ENCODE data around the gene ARHGEF39.

ARHGEF39 gene

DNA sequence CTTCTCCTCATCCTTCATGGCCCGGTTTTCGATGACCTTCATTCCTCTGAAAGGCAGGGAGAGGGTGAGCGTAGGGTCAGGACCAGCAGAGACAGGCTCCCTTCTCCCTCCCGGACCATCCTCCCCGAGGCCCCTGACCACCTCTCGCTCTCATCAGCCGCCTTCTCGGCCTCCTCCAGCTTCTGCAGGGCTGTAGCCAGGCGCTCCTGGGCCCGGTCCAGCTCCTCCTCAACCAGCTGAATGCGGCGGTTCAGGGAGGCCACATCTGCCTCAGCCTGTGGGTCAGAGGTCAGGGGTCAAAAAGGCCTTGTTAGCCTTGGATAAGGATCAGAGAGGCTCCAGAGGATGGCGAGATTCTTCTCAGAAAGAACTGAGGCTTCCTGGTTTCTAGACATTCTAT is 20.5 kb upstream of the ARHGEF39 start:
- no peaks in the 10 kb centered on the region for H3K36me3 Mint-ChIP-seq
- H3K27ac Mint-ChIP-seq = no peak overlapping the region
- no peak overlapping the region for H3K4me3 Mint-ChIP-seq
- H3K4me1 Mint-ChIP-seq = peaks cover 18% of the 10 kb centered on the region
- H3K9me3 Mint-ChIP-seq = no peaks in the 10 kb centered on the region
- H3K27me3 Mint-ChIP-seq = no peaks in the 10 kb centered on the region

DNA sequence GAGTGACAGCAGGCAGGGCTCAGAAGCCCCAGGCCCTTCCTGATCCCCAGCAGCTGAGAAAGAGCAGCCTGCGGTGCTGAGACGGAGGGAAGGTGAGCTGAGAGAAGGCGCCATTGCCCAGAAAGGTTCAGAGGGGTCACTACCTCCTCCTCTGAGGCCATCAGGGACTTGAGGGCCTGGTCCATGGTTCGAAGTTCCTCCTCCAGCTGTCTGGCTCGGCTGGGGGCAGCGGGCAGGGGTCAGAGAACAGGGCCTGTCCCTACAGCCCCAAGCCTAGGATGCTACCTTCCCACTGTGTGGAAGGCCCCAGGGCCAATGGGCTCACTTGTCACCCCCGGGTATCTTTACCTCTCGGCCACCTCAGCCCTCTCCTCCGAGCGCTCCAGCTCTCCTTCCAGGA is 19.9 kb upstream of the ARHGEF39 start:
- no peaks in the 10 kb centered on the region for H3K36me3 Mint-ChIP-seq
- H3K27me3 Mint-ChIP-seq = no peaks in the 10 kb centered on the region
- peaks cover 18% of the 10 kb centered on the region for H3K4me1 Mint-ChIP-seq
- H3K27ac Mint-ChIP-seq = no peak overlapping the region
- H3K4me3 Mint-ChIP-seq = no peak overlapping the region
- no peaks in the 10 kb centered on the region for H3K9me3 Mint-ChIP-seq

DNA sequence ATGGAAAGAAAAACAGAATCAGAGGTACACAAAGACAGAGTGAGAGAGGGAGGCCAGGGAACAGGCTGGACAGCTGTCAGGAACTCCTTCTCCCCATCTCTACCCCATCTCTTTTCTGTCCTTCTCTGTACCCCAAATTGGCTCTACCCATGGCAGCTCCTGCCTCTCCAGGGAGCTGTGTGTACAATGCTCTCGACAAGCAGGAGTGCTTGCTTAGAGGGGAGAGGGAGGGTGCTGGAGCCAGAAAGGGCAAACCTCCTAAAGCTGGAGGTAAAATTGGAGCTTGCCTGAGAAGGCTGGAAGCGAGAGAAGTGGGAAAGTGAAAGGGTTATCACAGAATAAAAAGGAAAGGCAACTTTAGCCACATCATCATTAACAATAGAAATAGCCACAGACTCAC is 18.3 kb upstream of the ARHGEF39 start:
- H3K27ac Mint-ChIP-seq = no peak overlapping the region
- no peaks in the 10 kb centered on the region for H3K36me3 Mint-ChIP-seq
- no peaks in the 10 kb centered on the region for H3K9me3 Mint-ChIP-seq
- H3K4me3 Mint-ChIP-seq = no peak overlapping the region
- no peaks in the 10 kb centered on the region for H3K27me3 Mint-ChIP-seq
- peaks cover 9% of the 10 kb centered on the region for H3K4me1 Mint-ChIP-seq

DNA sequence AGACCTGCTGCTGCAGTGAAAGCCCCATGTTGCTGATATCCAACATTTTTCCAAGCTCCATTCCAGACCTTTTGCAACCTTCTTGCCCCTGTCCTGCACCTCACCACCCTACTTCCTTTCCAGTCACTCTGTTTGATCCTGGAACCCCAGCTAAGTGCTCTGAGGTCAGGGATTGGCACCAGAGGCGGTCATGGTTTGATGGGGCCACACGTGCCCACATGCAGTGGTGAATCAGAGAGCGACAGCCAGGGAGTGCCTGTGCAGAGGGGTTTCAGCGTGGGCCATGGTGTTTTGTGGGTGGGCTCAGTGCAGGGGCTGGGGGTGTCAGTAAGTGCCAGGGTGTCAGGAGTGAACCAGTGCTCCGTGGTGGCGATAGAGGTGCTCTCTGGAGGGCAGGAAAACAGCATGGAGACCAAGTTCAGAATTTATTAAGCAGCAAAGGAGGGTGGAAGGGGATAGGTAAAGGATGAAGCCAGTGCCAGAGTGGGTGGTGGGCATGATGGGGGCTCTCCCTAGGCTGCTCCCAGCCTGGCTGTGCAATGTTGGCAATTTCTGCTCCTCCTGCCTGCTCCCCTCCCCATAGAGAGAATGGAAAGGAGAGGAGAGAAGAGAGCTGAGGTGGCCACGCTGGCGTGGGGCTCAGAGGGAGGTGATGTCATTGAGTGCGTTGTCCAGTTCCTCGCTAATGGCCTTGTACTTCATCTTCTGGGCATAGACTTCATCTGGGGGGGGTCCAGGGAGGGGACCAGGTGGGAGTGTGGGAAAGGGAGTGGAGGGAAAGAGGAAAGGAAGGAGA is 17.7 kb upstream of the ARHGEF39 start:
- Mint-ChIP-seq H3K9me3 (no peaks in the 10 kb centered on the region), H3K27me3 (no peaks in the 10 kb centered on the region), H3K4me1 (peaks cover 5% of the 10 kb centered on the region), H3K4me3 (no peak overlapping the region), H3K36me3 (no peaks in the 10 kb centered on the region), H3K27ac (no peak overlapping the region)

DNA sequence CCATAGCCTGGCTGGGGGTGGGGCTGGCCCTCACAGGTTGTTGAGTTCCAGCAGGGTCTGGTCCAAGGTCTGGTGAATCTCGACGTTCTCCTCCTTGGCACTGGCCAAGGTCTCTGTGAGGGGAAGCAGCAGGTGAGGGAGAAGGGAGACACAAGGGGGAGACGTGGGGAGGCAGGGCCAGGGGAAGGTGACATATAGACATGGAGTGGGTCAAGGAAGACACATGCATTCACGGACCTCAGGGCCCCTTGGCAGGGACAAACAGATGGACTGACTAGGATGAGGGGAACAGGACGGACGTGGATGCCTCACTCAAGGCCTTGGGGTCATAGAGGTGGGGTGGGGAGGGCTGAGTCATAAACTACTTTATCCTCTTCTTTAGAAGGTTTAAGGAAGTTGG is 17.1 kb upstream of the ARHGEF39 start:
- H3K4me3 Mint-ChIP-seq = no peak overlapping the region
- H3K27me3 Mint-ChIP-seq = no peaks in the 10 kb centered on the region
- no peaks in the 10 kb centered on the region for H3K36me3 Mint-ChIP-seq
- no peak overlapping the region for H3K27ac Mint-ChIP-seq
- no peaks in the 10 kb centered on the region for H3K9me3 Mint-ChIP-seq
- H3K4me1 Mint-ChIP-seq = peaks cover under 1% of the 10 kb centered on the region

DNA sequence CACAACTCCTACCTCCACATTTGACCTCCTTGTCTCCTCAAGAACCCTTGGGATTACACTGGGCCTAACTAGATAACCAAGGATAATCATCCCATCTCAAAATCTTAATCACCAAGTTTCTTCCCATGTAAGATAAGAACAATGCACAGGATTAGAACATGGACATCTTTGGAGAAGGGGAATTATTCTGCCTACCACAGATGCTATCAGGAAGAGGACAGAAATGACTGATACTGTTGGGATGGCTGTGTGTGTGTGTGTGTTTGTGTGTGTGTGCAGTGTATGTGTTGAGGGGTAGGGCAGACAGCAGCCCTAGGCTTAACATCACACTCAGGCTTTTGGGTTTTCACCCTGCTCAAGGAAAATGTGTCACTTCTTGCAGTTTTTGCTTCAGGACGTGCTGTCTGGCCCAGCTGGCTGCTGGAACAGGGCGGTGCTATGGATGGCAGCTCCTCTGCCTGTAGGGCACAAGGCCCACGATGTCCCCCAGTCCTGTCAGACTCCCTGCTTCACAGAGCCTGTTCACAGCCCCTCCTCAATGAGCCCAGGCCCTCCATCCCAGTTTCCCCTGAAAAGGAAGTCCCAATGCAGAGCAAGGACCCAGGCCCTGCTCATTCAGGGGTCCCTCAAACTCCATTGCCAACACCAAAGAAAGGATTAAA is 16.5 kb upstream of the ARHGEF39 start:
- no peaks in the 10 kb centered on the region for H3K27me3 Mint-ChIP-seq
- H3K9me3 Mint-ChIP-seq = no peaks in the 10 kb centered on the region
- H3K4me1 Mint-ChIP-seq = peaks cover 5% of the 10 kb centered on the region
- H3K4me3 Mint-ChIP-seq = no peak overlapping the region
- no peaks in the 10 kb centered on the region for H3K36me3 Mint-ChIP-seq
- no peak overlapping the region for H3K27ac Mint-ChIP-seq

DNA sequence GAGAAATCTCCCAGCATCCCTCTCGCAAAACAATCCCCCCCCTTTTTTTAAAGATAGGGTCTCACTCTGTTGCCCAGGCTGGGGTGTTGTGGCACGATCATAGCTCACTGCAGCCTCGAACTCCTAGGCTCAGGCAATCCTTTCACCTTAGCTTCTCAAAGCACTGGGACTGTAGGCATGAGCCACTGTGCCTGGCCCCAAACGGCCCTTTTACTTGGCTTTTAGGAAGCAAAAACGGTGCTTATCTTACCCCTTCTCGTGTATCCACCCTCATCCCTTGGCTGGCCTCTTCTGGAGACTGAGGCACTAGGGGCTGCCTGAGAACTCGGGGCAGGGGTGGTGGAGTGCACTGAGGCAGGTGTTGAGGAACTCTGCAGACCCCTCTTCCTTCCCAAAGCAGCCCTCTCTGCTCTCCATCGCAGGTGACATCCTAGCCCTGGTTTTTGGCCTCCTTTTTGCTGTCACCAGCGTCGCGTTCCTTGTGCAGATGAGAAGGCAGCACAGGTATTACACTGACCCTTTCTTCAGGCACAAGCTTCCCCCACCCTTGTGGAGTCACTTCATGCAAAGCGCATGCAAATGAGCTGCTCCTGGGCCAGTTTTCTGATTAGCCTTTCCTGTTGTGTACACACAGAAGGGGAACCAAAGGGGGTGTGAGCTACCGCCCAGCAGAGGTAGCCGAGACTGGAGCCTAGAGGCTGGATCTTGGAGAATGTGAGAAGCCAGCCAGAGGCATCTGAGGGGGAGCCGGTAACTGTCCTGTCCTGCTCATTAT is 15.5 kb upstream of the ARHGEF39 start:
- H3K9me3 Mint-ChIP-seq = no peaks in the 10 kb centered on the region
- peaks cover 8% of the 10 kb centered on the region for H3K4me1 Mint-ChIP-seq
- H3K27ac Mint-ChIP-seq = no peak overlapping the region
- no peaks in the 10 kb centered on the region for H3K36me3 Mint-ChIP-seq
- no peak overlapping the region for H3K4me3 Mint-ChIP-seq
- H3K27me3 Mint-ChIP-seq = no peaks in the 10 kb centered on the region

DNA sequence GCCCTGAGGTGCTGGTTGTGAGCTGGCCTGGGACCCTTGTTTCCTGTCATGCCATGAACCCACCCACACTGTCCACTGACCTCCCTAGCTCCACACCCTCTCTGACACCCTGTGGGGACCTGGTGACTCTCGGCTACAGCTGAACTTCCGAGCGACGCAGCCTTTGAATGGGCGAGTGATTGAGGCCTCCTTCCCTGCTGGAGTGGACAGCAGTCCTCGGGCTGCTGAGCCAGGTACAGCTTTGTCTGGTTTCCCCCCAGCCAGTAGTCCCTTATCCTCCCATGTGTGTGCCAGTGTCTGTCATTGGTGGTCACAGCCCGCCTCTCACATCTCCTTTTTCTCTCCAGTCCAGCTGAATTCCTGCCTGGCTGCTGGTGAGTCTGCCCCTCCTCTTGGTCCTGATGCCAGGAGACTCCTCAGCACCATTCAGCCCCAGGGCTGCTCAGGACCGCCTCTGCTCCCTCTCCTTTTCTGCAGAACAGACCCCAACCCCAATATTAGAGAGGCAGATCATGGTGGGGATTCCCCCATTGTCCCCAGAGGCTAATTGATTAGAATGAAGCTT is 14.9 kb upstream of the ARHGEF39 start:
- Mint-ChIP-seq H3K36me3 (no peaks in the 10 kb centered on the region), H3K9me3 (no peaks in the 10 kb centered on the region), H3K27me3 (no peaks in the 10 kb centered on the region)

DNA sequence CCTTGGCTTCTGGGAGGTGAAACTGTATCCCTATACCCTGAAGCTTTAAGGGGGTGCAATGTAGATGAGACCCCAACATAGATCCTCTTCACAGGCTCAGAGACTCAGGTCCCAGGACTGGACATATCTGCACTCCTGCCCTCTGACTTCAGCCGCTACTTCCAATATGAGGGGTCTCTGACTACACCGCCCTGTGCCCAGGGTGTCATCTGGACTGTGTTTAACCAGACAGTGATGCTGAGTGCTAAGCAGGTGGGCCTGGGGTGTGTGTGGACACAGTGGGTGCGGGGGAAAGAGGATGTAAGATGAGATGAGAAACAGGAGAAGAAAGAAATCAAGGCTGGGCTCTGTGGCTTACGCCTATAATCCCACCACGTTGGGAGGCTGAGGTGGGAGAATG is 14.1 kb upstream of the ARHGEF39 start:
- H3K4me1 Mint-ChIP-seq = peaks cover 16% of the 10 kb centered on the region
- no peaks in the 10 kb centered on the region for H3K36me3 Mint-ChIP-seq
- no peak overlapping the region for H3K27ac Mint-ChIP-seq
- no peaks in the 10 kb centered on the region for H3K9me3 Mint-ChIP-seq
- no peak overlapping the region for H3K4me3 Mint-ChIP-seq
- H3K27me3 Mint-ChIP-seq = no peaks in the 10 kb centered on the region

More for the DNA sequence above, 14.9 kb upstream of the ARHGEF39 start:
- Mint-ChIP-seq H3K27ac (no peak overlapping the region), H3K4me3 (no peak overlapping the region), H3K4me1 (peaks cover 8% of the 10 kb centered on the region)

DNA sequence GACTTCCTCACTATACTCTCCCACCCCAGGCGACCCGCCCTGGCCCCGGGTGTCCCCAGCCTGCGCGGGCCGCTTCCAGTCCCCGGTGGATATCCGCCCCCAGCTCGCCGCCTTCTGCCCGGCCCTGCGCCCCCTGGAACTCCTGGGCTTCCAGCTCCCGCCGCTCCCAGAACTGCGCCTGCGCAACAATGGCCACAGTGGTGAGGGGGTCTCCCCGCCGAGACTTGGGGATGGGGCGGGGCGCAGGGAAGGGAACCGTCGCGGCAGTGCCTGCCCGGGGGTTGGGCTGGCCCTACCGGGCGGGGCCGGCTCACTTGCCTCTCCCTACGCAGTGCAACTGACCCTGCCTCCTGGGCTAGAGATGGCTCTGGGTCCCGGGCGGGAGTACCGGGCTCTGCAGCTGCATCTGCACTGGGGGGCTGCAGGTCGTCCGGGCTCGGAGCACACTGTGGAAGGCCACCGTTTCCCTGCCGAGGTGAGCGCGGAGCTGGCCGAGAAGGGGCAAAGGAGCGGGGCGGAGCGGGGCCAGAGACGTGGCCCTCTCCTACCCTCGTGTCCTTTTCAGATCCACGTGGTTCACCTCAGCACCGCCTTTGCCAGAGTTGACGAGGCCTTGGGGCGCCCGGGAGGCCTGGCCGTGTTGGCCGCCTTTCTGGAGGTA is 10.9 kb upstream of the ARHGEF39 start:
- no peaks in the 10 kb centered on the region for H3K9me3 Mint-ChIP-seq
- peak overlapping the region; percentile 82 for H3K4me3 Mint-ChIP-seq
- peaks cover 16% of the 10 kb centered on the region for H3K4me1 Mint-ChIP-seq
- H3K27me3 Mint-ChIP-seq = no peaks in the 10 kb centered on the region
- H3K36me3 Mint-ChIP-seq = no peaks in the 10 kb centered on the region
- no peak overlapping the region for H3K27ac Mint-ChIP-seq

DNA sequence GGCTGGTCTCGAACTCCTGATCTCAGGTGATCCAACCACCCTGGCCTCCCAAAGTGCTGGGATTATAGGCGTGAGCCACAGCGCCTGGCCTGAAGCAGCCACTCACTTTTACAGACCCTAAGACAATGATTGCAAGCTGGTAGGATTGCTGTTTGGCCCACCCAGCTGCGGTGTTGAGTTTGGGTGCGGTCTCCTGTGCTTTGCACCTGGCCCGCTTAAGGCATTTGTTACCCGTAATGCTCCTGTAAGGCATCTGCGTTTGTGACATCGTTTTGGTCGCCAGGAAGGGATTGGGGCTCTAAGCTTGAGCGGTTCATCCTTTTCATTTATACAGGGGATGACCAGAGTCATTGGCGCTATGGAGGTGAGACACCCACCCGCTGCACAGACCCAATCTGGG is 10.2 kb upstream of the ARHGEF39 start:
- no peaks in the 10 kb centered on the region for H3K27me3 Mint-ChIP-seq
- H3K4me3 Mint-ChIP-seq = peak overlapping the region; percentile 64
- no peaks in the 10 kb centered on the region for H3K36me3 Mint-ChIP-seq
- H3K9me3 Mint-ChIP-seq = no peaks in the 10 kb centered on the region
- H3K27ac Mint-ChIP-seq = no peak overlapping the region
- H3K4me1 Mint-ChIP-seq = peaks cover 16% of the 10 kb centered on the region

DNA sequence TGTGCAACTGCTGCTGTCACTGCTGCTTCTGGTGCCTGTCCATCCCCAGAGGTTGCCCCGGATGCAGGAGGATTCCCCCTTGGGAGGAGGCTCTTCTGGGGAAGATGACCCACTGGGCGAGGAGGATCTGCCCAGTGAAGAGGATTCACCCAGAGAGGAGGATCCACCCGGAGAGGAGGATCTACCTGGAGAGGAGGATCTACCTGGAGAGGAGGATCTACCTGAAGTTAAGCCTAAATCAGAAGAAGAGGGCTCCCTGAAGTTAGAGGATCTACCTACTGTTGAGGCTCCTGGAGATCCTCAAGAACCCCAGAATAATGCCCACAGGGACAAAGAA is 9.0 kb upstream of the ARHGEF39 start:
- Mint-ChIP-seq H3K36me3 (no peaks in the 10 kb centered on the region), H3K27ac (no peak overlapping the region), H3K9me3 (no peaks in the 10 kb centered on the region), H3K27me3 (no peaks in the 10 kb centered on the region), H3K4me3 (no peak overlapping the region), H3K4me1 (peaks cover 16% of the 10 kb centered on the region)

DNA sequence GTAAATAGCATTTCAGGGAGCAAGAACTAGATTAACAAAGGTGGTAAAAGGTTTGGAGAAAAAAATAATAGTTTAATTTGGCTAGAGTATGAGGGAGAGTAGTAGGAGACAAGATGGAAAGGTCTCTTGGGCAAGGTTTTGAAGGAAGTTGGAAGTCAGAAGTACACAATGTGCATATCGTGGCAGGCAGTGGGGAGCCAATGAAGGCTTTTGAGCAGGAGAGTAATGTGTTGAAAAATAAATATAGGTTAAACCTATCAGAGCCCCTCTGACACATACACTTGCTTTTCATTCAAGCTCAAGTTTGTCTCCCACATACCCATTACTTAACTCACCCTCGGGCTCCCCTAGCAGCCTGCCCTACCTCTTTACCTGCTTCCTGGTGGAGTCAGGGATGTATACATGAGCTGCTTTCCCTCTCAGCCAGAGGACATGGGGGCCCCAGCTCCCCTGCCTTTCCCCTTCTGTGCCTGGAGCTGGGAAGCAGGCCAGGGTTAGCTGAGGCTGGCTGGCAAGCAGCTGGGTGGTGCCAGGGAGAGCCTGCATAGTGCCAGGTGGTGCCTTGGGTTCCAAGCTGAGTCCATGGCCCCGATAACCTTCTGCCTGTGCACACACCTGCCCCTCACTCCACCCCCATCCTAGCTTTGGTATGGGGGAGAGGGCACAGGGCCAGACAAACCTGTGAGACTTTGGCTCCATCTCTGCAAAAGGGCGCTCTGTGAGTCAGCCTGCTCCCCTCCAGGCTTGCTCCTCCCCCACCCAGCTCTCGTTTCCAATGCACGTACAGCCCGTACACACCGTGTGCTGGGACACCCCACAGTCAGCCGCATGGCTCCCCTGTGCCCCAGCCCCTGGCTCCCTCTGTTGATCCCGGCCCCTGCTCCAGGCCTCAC is 8.4 kb upstream of the ARHGEF39 start, which contains the start of gene CA9:
TSS of gene CA9 (plus strand) at position 797 of the 893 bp plus-strand sequence. CDS start at position 829, 32 bp downstream.
- Mint-ChIP-seq H3K36me3 (no peaks in the 10 kb centered on the region), H3K9me3 (no peaks in the 10 kb centered on the region), H3K27ac (peak within 1 kb of the TSS; percentile 76), H3K4me1 (peaks cover 16% of the 10 kb centered on the region), H3K27me3 (no peaks in the 10 kb centered on the region), H3K4me3 (peak within 1 kb of the TSS; percentile 73)

DNA sequence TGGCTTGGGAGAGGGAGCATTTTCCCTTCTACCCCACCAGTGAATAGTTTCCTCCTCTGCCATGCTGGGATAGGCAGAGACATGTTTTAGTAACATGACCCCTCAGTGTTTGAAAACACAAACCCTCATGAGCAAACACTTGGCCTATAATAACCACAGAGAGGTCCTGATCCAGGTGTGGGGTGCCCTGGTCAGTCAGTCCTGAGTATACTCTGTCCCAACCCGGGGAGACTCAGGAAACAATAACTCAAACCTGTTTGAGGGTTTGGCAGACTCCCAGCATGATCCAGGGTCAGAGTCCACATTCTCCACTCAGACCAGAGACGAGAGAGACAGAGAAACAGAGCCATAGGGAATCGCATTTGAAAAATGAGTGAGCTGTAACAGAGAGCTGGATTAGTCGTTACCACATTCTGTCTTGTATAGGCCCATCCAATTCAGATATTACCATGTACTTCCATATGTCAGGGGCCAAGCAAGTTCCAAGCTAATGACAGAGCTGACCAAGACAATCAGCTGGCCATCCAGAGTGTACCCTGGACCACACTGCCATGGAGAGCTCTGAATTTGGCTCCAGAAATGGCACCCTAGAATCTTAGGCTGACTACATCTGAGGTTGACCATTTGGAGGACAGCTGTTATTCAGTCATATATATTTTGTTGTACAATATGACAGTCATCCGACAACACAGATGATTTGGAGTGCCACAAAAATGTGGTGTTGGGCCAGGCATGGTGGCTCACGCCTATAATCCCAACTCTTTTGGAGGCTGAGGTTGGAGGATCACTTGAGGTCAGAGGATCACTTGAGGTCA is 4.5 kb upstream of the ARHGEF39 start:
- Mint-ChIP-seq H3K27ac (no peak overlapping the region), H3K36me3 (no peaks in the 10 kb centered on the region), H3K4me3 (no peak overlapping the region), H3K27me3 (no peaks in the 10 kb centered on the region), H3K4me1 (peaks cover 19% of the 10 kb centered on the region), H3K9me3 (no peaks in the 10 kb centered on the region)
